Thoracic aorta (tissue), 2 donors: ENCODE results near the gene OR5K2. TPM values are rescaled to one million over a fixed set of nuclear protein-coding genes. Genes with fewer than 3 reads are reported as not detected.

Experiments used
- ATAC-seq: fragments of 150-250 bp; one replicate; pipeline ENCODE4 v1.8.0; 2017; ENCODE audit warnings: low read depth; ENCODE audit not compliant: insufficient number of reproducible peaks, low FRiP score
- DNase-seq: peaks from one replicate; pipeline ENCODE4 v3.0.0-alpha.2; 2020; ENCODE audit warnings: low spot score
- H3K27ac ChIP-seq, 2 donors: fragments of 200-600 bp; sonication (generic); 1 replicate in 1 of 2; 2 replicates in 1 of 2; pipeline ENCODE4 v1.5.1; 2016; ENCODE audit warnings: mild to moderate bottlenecking in 2 of 2, moderate library complexity in 2 of 2
- H3K27me3 ChIP-seq: fragments of 200-600 bp; sonication (generic); replicated peaks from 2 replicates; pipeline ENCODE4 v1.6.0; 2016; ENCODE audit warnings: mild to moderate bottlenecking; ENCODE audit not compliant: insufficient read depth
- H3K36me3 ChIP-seq: fragments of 200-600 bp; sonication (generic); one replicate; pipeline ENCODE4 v1.5.1; 2016
- H3K4me1 ChIP-seq, 2 donors: fragments of 200-600 bp; sonication (generic); 1 replicate in 1 of 2; 2 replicates in 1 of 2; pipeline versions ENCODE4 v1.5.1 to v1.6.0; 2016; ENCODE audit warnings: low read depth in 2 of 2, mild to moderate bottlenecking in 1 of 2; ENCODE audit not compliant: control insufficient read depth in 1 of 2
- H3K4me3 ChIP-seq: fragments of 200-600 bp; sonication (generic); 2 replicates; pipeline ENCODE4 v1.5.1; 2016; ENCODE audit warnings: mild to moderate bottlenecking
- H3K9me3 ChIP-seq: fragments of 200-600 bp; sonication (generic); 2 replicates; pipeline ENCODE4 v1.5.1; 2016
- total RNA-seq, 2 donors: library from RNA; depleted of rRNA; stranded (reverse); fragments of >200 nt; gene quantifications; one replicate each; pipeline versions ENCODE4 v1.1.0 to v1.2.3, GENCODE V29; 2016
- TF ChIP-seq, protein P1 (sequence below): fragments of 200-600 bp; sonication (generic); IDR thresholded peaks from one replicate; pipeline ENCODE4 v1.5.1; 2019; ENCODE audit warnings: antibody characterized with exemption

Gene OR5K2
- total RNA-seq, 2 donors from 2014 or later = not detected

DNA sequence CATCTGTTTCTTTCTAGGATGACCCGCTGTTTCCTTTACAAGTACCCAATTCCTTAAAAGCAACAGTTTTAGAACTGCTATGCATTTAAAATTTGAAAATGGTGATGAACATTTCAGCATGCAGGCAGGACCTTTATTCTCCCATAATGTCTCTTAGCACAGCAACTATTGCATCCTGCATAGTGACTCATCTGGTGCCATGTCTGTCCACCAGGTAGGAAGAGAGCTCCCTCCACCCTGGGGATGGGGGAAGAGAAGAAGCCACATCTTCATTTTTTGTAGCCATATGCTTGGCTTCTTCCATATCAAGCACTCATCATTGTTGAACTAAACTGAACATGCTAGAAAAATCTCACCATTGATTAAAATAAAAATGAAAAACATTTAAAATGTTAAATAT lies 44.2 kb downstream of the OR5K2 start:
- H3K36me3 ChIP-seq = no peaks in the 10 kb centered on the region
- ATAC-seq (no peak), DNase-seq (no peak)
- H3K9me3 ChIP-seq = no peaks in the 10 kb centered on the region
- H3K27me3 ChIP-seq = no peaks in the 10 kb centered on the region
- no peak overlapping the region for H3K27ac ChIP-seq
- TF ChIP-seq, protein P1, sequence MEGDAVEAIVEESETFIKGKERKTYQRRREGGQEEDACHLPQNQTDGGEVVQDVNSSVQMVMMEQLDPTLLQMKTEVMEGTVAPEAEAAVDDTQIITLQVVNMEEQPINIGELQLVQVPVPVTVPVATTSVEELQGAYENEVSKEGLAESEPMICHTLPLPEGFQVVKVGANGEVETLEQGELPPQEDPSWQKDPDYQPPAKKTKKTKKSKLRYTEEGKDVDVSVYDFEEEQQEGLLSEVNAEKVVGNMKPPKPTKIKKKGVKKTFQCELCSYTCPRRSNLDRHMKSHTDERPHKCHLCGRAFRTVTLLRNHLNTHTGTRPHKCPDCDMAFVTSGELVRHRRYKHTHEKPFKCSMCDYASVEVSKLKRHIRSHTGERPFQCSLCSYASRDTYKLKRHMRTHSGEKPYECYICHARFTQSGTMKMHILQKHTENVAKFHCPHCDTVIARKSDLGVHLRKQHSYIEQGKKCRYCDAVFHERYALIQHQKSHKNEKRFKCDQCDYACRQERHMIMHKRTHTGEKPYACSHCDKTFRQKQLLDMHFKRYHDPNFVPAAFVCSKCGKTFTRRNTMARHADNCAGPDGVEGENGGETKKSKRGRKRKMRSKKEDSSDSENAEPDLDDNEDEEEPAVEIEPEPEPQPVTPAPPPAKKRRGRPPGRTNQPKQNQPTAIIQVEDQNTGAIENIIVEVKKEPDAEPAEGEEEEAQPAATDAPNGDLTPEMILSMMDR = no peak
- H3K4me1 ChIP-seq = no peaks in the 10 kb centered on the region
- H3K4me3 ChIP-seq = no peak overlapping the region

- TF ChIP-seq, protein P1 = no peak
- no peak for DNase-seq
- Histone ChIP-seq H3K4me1 (no peaks in the 10 kb centered on the region), H3K4me3 (no peak overlapping the region), H3K36me3 (no peaks in the 10 kb centered on the region), H3K9me3 (no peaks in the 10 kb centered on the region), H3K27ac (no peak overlapping the region), H3K27me3 (no peaks in the 10 kb centered on the region)
- no peak for ATAC-seq
Measured at GRCh38 chr3:98542623-98543022, 45.1 kb downstream of the OR5K2 start.

DNA sequence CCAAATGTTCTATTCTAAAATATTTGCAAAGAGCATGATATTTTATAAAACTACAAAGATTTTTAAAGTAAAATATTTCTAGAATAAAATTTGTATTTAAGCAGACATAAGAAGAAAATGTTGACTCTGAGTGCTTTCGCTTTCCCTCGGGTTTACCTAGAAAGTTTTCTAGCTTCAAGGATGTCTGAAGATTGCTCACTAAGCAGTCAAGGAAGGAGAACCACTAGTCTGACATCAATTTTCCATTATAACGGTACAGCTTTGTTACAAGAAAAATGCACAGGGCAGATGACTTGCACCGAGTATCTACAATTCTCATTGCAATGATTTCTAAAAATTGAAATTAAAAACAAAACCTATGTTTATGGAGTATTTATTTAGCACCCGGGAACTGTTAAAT lies 48.5 kb downstream of the OR5K2 start:
- TF ChIP-seq, protein P1 = no peak
- Histone ChIP-seq H3K9me3 (no peaks in the 10 kb centered on the region), H3K36me3 (no peaks in the 10 kb centered on the region), H3K27me3 (no peaks in the 10 kb centered on the region), H3K27ac (no peak overlapping the region), H3K4me1 (no peaks in the 10 kb centered on the region), H3K4me3 (no peak overlapping the region)
- ATAC-seq (no peak), DNase-seq (no peak)

Other genes starting within 250 kb of the OR5K2 start
- gene OR5H6, start 233.4 kb upstream of the OR5K2 start, total RNA-seq = not detected
- gene OR5H2, start 215.2 kb upstream of the OR5K2 start, total RNA-seq = not detected
- not detected for gene OR5K4, start 143.8 kb upstream of the OR5K2 start, total RNA-seq
- gene OR5K3, start 107.0 kb upstream of the OR5K2 start, total RNA-seq = not detected
- gene OR5K1, start 34.5 kb upstream of the OR5K2 start, total RNA-seq = not detected
- 100 to 1,000 TPM; 134 to 175 TPM for gene CLDND1, start 25.2 kb downstream of the OR5K2 start, total RNA-seq
- gene GPR15, start 34.3 kb downstream of the OR5K2 start, total RNA-seq = not detected
- gene CPOX, start 95.9 kb downstream of the OR5K2 start, total RNA-seq = 10 to 100 TPM; 14.0 to 40.8 TPM